GM21723 (cell line): ENCODE data around the gene SYT11.

Source experiments
- ATAC-seq: cut with Tn5 transposase; IDR thresholded peaks from one replicate; pipeline ENCODE4 v1.9.1; 2021; ENCODE audit warnings: mild to moderate bottlenecking, moderate library complexity; ENCODE audit not compliant: unreplicated experiment

SYT11 gene

DNA sequence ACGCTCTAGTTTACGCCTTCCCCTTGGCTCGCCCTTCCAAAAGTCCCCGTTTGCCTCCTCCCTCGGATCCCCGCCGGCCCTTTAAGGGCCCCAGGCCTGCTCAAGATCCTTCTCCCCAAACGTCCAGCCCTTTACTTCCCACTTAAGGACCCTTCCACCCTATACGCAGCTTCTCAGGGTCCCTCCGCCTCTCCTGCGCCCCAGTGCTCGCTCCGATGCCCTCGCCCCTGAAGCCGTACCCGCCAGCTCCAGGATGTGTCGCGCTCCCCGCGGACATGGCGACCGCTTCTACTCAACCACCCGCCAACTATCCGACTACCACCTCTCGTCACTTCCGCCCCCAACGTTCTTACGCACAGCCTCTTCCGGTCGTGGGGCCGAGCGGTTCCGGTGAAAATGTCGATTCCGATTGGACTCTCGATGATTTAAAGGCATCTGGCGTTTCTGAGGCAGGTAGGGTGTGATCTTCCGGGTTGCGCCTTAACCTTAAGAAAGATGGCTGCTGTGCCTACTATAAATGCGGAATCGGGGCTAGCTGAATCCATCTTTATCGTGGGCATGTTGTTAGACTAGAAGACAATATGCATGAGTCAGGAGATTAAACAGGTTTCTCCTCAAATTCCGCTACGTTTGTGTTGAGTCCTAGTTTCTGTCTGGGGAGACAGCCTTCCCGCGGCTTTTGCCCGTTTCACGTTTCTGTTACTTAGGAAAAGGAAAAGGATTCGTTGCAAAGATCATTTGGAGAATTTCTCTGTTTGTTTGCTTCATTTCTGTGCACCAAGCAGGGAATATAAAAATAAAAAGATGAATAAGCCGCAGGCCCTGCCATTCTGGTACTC is 74.9 kb downstream of the SYT11 start, which contains the start of gene KHDC4:
KHDC4 (minus strand) TSS at position 317 of the 839 bp plus-strand sequence; CDS start at position 277, 40 bp downstream.
- peak; percentile 90 for ATAC-seq
